Kidney (tissue), 14 donors: ENCODE measurements around the gene NUP107. TPM values are rescaled to one million over a fixed set of nuclear protein-coding genes. Genes with fewer than 3 reads are reported as not detected.

Experiments
- DNase-seq, 5 donors: peaks; one replicate each; pipeline ENCODE4 v3.0.0-alpha.2; 2013 to 2020
- FAIRE-seq: peaks from 2 replicates; lab custom pipeline; 2012; peaks lifted over from hg19 to GRCh38; lab: Jason Lieb, UNC
- H3K27ac ChIP-seq, 2 donors: one replicate each; pipeline ENCODE4 v1.7.0; 2013; ENCODE audit warnings: low read depth in 2 of 2, low read length in 2 of 2, inconsistent platforms in 1 of 2
- H3K27me3 ChIP-seq: one replicate; pipeline ENCODE4 v1.7.1; 2013; ENCODE audit warnings: low read length, inconsistent platforms; ENCODE audit not compliant: control insufficient read depth, insufficient read depth
- H3K36me3 ChIP-seq, 3 donors: one replicate each; pipeline versions ENCODE4 v1.7.0 to v1.7.1; 2013; ENCODE audit warnings: low read length in 3 of 3, control low read depth in 1 of 3, inconsistent platforms in 1 of 3; ENCODE audit not compliant: insufficient read depth in 3 of 3, control insufficient read depth in 2 of 3
- H3K4me1 ChIP-seq, 3 donors: one replicate each; pipeline versions ENCODE4 v1.7.0 to v1.7.1; 2013; ENCODE audit warnings: low read length in 3 of 3, inconsistent platforms in 1 of 3, low read depth in 1 of 3; ENCODE audit not compliant: control insufficient read depth in 2 of 3, insufficient read depth in 2 of 3
- H3K4me3 ChIP-seq, 3 donors: one replicate each; pipeline versions ENCODE4 v1.7.0 to v1.8.1; 2013; ENCODE audit warnings: low read length in 3 of 3, control low read depth in 1 of 3, inconsistent platforms in 1 of 3
- H3K9ac ChIP-seq, 3 donors: one replicate each; pipeline versions ENCODE4 v1.7.0 to v1.7.1; 2013; ENCODE audit warnings: low read length in 3 of 3, control low read depth in 1 of 3, inconsistent platforms in 1 of 3
- H3K9me3 ChIP-seq, 3 donors: one replicate each; pipeline versions ENCODE4 v1.7.0 to v1.7.1; 2013; ENCODE audit warnings: low read length in 3 of 3, control low read depth in 1 of 3, inconsistent platforms in 1 of 3; ENCODE audit not compliant: control insufficient read depth in 2 of 3, insufficient read depth in 1 of 3
- CTCF ChIP-seq: IDR thresholded peaks from 3 replicates; pipeline ENCODE4 v1.5.1; 2012; ENCODE audit warnings: mild to moderate bottlenecking, moderate library complexity, borderline replicate concordance; ENCODE audit not compliant: insufficient read depth; ENCODE audit errors: extremely low read depth
- intact Hi-C: fragments of 100-400 bp; cut with DNase I; formaldehyde crosslinking; loops from one replicate; pipeline ENCODE4 v1.11.1; 2022
- polyA plus RNA-seq: library from polyadenylated mRNA; stranded (reverse); fragments of 350-450 nt; fragmentation: Illumina TruSeq; extraction: RNeasy Lipid Tissue Mini Kit (QIAGEN cat#74804); gene quantifications from one replicate; pipeline ENCODE4 v1.2.3, GENCODE V29; 2014; ENCODE audit warnings: low read depth, low replicate concordance; ENCODE audit not compliant: insufficient read depth
- total RNA-seq: library from RNA; stranded (reverse); fragmentation: NEBNext Ultra II Directional; extraction: Animal tissue kit (Norgen Biotek cat#: 25700); gene quantifications from one replicate; pipeline ENCODE4 v1.2.1, GENCODE V29; 2021
- donor health status: control.
- donor health status: control.
- donor health status: control.
- donor health status: control.
- donor health status: control.
- donor health status: DM: yes; HTN: yes; CAD: no.
- donor health status: Normal renal cell carcinoma (clear cell type).

Gene NUP107
- total and polyA plus RNA-seq, 2 donors from 2014 or later = 10.6 to 34.4 TPM

- H3K4me3 ChIP-seq = no peak overlapping the region
- no peaks in the 10 kb centered on the region for H3K4me1 ChIP-seq
- no peaks in the 10 kb centered on the region for H3K9me3 ChIP-seq
- H3K27ac ChIP-seq = no peak overlapping the region
- no peak for TF ChIP-seq CTCF
- FAIRE-seq = no peak
- no peak overlapping the region for H3K9ac ChIP-seq
- no peak for DNase-seq
- no peaks in the 10 kb centered on the region for H3K27me3 ChIP-seq
- intact Hi-C loops = no loop called here
- H3K36me3 ChIP-seq = peaks cover 3 to 8% (median 6%) of the 10 kb centered on the region in 3 donors
Measured at GRCh38 chr12:68646484-68646883, 40.3 kb upstream of the NUP107 start.

GRCh38 chr12:68647507-68647906 lies 39.3 kb upstream of the NUP107 start:
- no peak for TF ChIP-seq CTCF
- no peak for DNase-seq
- Histone ChIP-seq H3K36me3 (peaks cover 3 to 12% (median 8%) of the 10 kb centered on the region in 3 donors), H3K4me1 (no peaks in the 10 kb centered on the region), H3K9me3 (no peaks in the 10 kb centered on the region), H3K27ac (no peak overlapping the region), H3K4me3 (no peak overlapping the region), H3K27me3 (no peaks in the 10 kb centered on the region), H3K9ac (no peak overlapping the region)
- no peak for FAIRE-seq
- intact Hi-C loops = no loop called here

- Histone ChIP-seq H3K9me3 (no peaks in the 10 kb centered on the region), H3K36me3 (peaks cover 5 to 12% (median 8%) of the 10 kb centered on the region in 3 donors), H3K4me3 (no peak overlapping the region), H3K9ac (no peak overlapping the region), H3K27ac (no peak overlapping the region), H3K27me3 (no peaks in the 10 kb centered on the region), H3K4me1 (no peaks in the 10 kb centered on the region)
- intact Hi-C loops = no loop called here
- DNase-seq = no peak
- TF ChIP-seq CTCF = no peak
- no peak for FAIRE-seq
Measured at GRCh38 chr12:68648179-68648578, 38.6 kb upstream of the NUP107 start.

- FAIRE-seq (no peak), DNase-seq (no peak)
- intact Hi-C loops = no loop called here
- Histone ChIP-seq H3K4me3 (no peak overlapping the region), H3K27me3 (no peaks in the 10 kb centered on the region), H3K9ac (no peak overlapping the region), H3K36me3 (no peaks in the 10 kb centered on the region), H3K4me1 (peaks cover 0 to 15% (median 0%) of the 10 kb centered on the region in 3 donors), H3K9me3 (no peaks in the 10 kb centered on the region), H3K27ac (peak overlapping the region in 1 of 2 donors; percentile 14)
- peak; percentile 32 for TF ChIP-seq CTCF
Measured at GRCh38 chr12:68665016-68665569, 21.7 kb upstream of the NUP107 start.
